Epithelial cell of esophagus (primary cell): ENCODE results near the gene TRIM47.
A peak's percentile ranks its signal among the peaks of the same experiment; 100 is the strongest.

Experiments used
- DNase-seq: peaks from one replicate; pipeline ENCODE4 v3.0.0; 2010; ENCODE audit warnings: low read depth
- H3K4me3 ChIP-seq: 2 replicates; pipeline ENCODE4 v1.5.1; 2011; ENCODE audit warnings: mild to moderate bottlenecking, low read length, control low read depth
- TF ChIP-seq, protein P1 (sequence below): IDR thresholded peaks from 2 replicates; pipeline ENCODE4 v1.5.1; 2011; ENCODE audit warnings: low read depth, mild to moderate bottlenecking, low read length, control low read depth, inconsistent platforms; ENCODE audit not compliant: insufficient read depth; ENCODE audit errors: missing control alignments

TRIM47 gene

DNA sequence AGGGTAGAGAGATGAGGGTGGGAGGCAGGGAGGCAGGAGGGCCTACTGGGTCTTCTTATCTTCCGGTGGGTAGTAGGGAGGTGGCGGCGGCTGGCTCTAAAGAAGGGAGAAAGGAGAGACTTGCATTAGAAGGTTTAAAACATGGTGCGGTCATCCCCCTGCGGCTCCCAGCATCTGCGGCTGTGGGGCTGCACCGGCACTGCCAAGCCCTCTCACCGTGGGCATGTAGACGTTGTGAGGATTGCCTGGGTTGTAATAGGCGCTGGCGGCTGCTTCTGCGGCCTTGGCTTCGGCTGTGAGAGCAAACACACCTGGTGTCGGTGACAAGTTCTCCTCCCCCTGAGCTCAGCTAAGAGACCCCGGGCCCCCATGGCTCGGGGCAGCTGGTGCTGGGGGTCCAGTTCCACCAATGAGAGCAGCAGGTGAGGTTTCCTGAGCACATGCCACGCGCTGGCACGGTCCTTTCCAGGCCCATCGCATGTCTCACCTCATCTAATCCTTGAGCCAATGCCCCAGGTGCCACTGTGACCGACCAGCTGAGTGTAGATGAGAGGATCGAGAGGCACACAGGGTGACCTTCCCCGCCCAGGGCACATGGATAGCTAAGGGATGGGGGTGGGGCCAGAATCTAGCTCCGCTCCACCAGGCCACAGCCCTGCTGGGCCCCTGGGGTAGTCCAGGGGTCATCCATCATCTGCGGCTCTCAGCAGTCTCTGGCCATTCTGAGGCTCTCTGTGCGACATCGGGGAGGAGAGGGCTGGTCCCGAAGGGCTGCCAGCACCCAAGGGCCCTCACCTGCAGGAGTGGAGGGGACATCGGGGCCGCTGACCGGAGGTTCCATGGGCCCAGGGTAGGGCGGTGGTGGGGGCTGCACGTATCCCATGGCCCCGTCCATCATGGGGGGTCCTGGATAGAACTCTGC lies 31.4 kb downstream of the TRIM47 start:
- DNase-seq = no peak
- H3K4me3 ChIP-seq = no peak overlapping the region
- TF ChIP-seq, protein P1, sequence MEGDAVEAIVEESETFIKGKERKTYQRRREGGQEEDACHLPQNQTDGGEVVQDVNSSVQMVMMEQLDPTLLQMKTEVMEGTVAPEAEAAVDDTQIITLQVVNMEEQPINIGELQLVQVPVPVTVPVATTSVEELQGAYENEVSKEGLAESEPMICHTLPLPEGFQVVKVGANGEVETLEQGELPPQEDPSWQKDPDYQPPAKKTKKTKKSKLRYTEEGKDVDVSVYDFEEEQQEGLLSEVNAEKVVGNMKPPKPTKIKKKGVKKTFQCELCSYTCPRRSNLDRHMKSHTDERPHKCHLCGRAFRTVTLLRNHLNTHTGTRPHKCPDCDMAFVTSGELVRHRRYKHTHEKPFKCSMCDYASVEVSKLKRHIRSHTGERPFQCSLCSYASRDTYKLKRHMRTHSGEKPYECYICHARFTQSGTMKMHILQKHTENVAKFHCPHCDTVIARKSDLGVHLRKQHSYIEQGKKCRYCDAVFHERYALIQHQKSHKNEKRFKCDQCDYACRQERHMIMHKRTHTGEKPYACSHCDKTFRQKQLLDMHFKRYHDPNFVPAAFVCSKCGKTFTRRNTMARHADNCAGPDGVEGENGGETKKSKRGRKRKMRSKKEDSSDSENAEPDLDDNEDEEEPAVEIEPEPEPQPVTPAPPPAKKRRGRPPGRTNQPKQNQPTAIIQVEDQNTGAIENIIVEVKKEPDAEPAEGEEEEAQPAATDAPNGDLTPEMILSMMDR = no peak

DNA sequence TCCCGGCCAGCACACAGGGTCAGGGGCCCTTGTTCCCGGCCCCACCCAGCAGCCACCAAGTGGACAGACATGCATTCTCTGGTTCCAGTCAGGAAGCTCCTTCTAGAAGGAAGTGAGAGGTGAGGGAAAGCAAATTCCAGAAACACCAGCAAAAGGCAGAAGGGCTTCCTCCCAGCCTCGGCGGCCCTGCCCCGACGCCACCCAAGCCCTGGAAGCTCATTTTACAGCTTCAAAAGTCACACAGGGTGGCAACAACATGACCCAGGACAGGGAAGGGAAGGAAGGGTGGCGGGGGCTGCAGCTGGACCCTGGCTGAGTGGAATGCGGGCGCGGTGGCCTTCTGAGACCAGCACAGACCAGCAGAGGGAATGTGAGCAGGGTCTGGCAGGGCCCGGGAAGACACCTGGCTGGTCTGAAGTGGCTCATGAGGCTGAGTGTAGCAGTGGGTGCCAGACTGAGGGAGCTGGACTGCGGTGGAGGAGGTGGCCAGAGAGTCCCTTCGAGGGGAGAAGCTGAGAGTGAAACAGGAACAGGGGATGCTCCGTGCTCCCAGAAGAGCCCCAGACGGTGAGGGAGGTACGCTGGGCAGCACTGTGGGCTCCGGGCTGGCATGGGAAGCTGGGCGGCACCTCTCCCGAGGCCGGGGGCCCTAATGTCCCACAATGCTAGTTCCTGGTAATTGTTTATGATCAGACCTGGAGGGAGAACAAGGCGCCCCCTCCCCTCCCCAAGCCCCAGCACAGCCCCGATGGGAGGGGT lies 32.3 kb downstream of the TRIM47 start:
- TF ChIP-seq, protein P1 = peak; percentile 4
- no peak for DNase-seq
- no peak overlapping the region for H3K4me3 ChIP-seq

DNA sequence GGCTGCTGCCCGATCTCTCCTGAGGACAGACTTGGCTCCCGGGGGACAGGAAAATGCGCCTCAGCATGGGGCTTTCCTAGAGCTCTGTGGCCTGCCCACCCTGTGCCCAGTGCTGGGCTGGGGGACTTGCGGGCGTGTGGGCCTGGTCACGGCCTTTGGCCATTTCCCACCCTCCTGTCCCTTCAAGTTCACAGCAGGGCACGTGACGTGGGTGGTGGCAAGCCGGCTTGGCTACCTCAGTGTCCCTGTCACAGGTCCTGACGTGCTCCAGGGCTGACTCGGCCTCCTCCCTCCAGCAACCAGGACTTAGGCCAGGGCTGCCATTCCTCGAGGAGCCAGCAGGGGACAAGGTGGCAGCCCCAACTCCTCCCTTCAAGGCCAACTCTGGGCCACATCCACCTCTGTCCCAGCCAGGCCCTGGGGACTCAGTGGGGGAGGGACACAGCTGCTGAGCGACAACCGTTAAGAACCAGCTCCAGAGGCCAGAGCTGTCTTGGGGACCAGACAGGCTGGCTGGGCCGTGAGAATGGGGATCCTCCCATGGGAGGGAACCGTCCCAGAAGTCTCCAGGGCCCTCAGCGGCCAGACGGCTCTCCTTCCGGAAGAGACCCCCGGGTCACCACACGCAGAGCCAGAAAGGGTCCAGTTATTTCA lies 33.2 kb downstream of the TRIM47 start:
- no peak overlapping the region for H3K4me3 ChIP-seq
- peak; percentile 85 for DNase-seq
- TF ChIP-seq, protein P1 = peak; percentile 81

DNA sequence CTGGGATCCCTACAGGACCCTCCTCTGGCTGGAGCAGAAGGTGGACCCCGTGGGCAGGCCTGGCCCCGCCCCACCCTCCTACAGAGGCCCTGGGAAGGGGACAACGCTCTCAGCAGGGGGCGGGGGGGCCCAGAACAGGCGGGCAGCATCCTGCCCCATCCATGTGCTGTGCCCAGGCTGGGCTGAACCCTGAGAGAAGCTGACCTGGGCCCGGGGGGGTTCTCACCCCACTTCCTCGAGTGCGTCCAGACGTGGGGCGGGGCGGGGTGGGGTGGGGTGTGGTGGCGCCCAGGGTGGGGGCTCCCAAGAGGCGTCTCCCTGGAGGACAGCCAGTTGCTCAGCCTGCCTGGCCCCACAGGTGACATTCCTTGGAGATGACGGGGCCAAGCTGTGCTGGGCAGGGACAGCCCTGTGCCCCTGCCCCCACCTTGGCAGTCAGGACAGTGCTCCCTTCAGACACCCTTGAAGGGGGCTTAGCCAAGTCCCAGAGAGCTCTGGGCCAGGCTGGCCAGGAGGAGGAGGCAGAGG lies 33.8 kb downstream of the TRIM47 start:
- peak; percentile 81 for DNase-seq
- TF ChIP-seq, protein P1 = no peak
- H3K4me3 ChIP-seq = no peak overlapping the region

DNA sequence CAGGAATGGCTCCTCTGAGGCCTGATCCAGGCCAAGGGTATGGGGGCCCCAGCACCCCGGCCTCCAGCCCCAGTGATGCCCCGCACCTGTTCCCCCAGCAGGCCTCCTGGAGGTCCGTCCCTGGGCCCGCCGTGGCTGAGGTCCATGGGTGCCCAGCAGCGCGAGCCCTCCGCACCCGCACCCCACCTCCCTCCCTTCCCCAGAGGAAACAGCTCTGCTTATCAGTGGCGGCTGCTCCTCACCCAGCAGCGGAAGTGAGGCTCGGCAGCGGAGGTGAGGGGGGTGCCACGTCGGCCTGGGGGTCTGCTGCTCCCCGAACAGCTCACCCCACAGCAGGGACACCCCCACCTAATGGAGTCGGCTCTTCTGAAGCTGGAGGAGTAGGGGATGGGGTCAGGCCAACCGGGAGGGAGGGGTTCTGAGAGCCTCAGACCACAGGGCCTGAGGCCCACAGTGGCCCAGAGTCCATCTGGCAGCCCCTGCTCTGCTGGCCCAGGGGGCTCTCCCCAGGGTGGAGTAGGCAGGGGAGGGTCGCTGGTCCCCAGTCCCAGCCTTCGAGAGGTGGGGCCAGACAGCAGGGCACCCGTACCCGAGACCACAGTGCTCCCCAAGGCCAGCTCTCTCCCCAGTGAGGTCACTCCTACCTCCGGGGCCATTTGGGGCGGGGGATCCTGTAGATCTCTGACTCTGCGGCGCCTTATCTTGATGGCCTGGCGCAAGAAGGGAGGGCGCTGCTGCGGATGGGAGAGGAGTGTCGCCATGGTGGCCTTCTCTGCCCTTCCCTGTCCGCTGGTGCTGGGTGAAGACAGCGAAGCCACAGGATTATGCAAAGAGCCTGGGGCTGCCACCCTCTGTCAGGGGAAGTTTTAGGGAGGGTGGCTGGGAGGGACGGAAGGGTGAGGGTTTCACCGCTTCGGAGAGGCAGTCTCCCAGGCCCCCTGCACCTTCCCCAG lies 34.5 kb downstream of the TRIM47 start, which contains the start of gene UNC13D:
Gene UNC13D, minus strand, starts transcription at position 828 of the 953 bp plus-strand sequence. Its CDS starts 67 bp downstream, at position 761.
- TF ChIP-seq, protein P1 = no peak
- no peak within 1 kb of the TSS for H3K4me3 ChIP-seq
- peak; percentile 43 for DNase-seq
